CD4-positive, alpha-beta T cell treated with Interleukin-6 at 100 ng/mL for 8 hours (primary cell): ENCODE measurements around the gene HSPG2.
"Not testable (repeated sequence)": the region's sequence is repeated elsewhere in the genome, so short reads cannot be mapped to it uniquely, and the experiment has no call there.

Experiments used
- DNase-seq: peaks from one replicate; pipeline ENCODE4 v3.0.0-alpha.2; 2020; ENCODE audit warnings: mixed read lengths, low spot score

Gene HSPG2

GRCh38 chr1:21955501-21956281 is 18.6 kb upstream of the HSPG2 start:
- DNase-seq = no peak

- no peak for DNase-seq
Observed at GRCh38 chr1:21955058-21955457, 17.9 kb upstream of the HSPG2 start.

- DNase-seq = no peak
Observed at GRCh38 chr1:21952786-21953520, 15.8 kb upstream of the HSPG2 start.

- DNase-seq = no peak
Observed at GRCh38 chr1:21951226-21951870, 14.2 kb upstream of the HSPG2 start.

GRCh38 chr1:21950734-21951133 is 13.6 kb upstream of the HSPG2 start:
- DNase-seq = no peak

- no peak for DNase-seq
Observed at GRCh38 chr1:21946836-21947587, 9.9 kb upstream of the HSPG2 start.

GRCh38 chr1:21944733-21945073 is 7.6 kb upstream of the HSPG2 start:
- no peak for DNase-seq

- not testable (repeated sequence) for DNase-seq
Observed at GRCh38 chr1:21942959-21943640, 6.0 kb upstream of the HSPG2 start.

- no peak for DNase-seq
Observed at GRCh38 chr1:21942464-21942863, 5.4 kb upstream of the HSPG2 start.

- no peak for DNase-seq
Observed at GRCh38 chr1:21941370-21941769, 4.3 kb upstream of the HSPG2 start.

GRCh38 chr1:21940492-21940891 is 3.4 kb upstream of the HSPG2 start:
- no peak for DNase-seq

- DNase-seq = no peak
Observed at GRCh38 chr1:21939650-21940374, 2.7 kb upstream of the HSPG2 start.

GRCh38 chr1:21938732-21939538 is 1.8 kb upstream of the HSPG2 start:
- DNase-seq = no peak

GRCh38 chr1:21937372-21938121 is 437 bp upstream of the HSPG2 start:
- peak; percentile 46 for DNase-seq

- no peak for DNase-seq
Observed at GRCh38 chr1:21936366-21937031, 611 bp downstream of the HSPG2 start.

- no peak for DNase-seq
Observed at GRCh38 chr1:21935891-21936365, 1.2 kb downstream of the HSPG2 start.

- DNase-seq = no peak
Observed at GRCh38 chr1:21935393-21935804, 1.7 kb downstream of the HSPG2 start.

- DNase-seq = no peak
Observed at GRCh38 chr1:21933397-21934248, 3.5 kb downstream of the HSPG2 start.
